Caco-2 (cell line): ENCODE data around the gene STX8. TPM values are rescaled to one million over a fixed set of nuclear protein-coding genes. Genes with fewer than 3 reads are reported as not detected.
"Not testable (repeated sequence)": the region's sequence is repeated elsewhere in the genome, so short reads cannot be mapped to it uniquely, and the experiment has no call there.

Experiments used
- BruUV-seq: library from RNA; stranded (reverse); fragments of 400-500 nt; replicated peaks from 2 replicates; lab custom pipeline; 2021; lab: Mats Ljungman, UMichigan
- CTCF ChIA-PET: fragments of 300-600 bp; sonication (Branson Sonifier 250); formaldehyde crosslinking; loops from one replicate; lab custom pipeline; 2022; ENCODE audit warnings: antibody characterized with exemption; lab: Charles Lee
- POLR2A ChIA-PET: fragments of 300-600 bp; sonication (Branson Sonifier 250); formaldehyde crosslinking; loops from one replicate; lab custom pipeline; 2022; ENCODE audit warnings: antibody characterized with exemption; lab: Charles Lee
- DNase-seq, 2 experiments: peaks; one replicate each; pipeline versions ENCODE4 v3.0.0 to v3.0.0-alpha.2; 2020 to 2022
- H3K27me3 ChIP-seq: replicated peaks from 2 replicates; pipeline ENCODE4 v1.6.0; 2011; ENCODE audit warnings: low read length; ENCODE audit not compliant: control insufficient read depth, insufficient read depth
- H3K36me3 ChIP-seq: 2 replicates; pipeline ENCODE4 v1.5.1; 2011; ENCODE audit warnings: low read length; ENCODE audit not compliant: control insufficient read depth, insufficient read depth
- H3K4me1 ChIP-seq: fragments of 250-450 bp; sonication (Bioruptor Pico); 2 replicates; pipeline ENCODE4 v1.5.1; 2020; ENCODE audit warnings: mild to moderate bottlenecking
- H3K4me3 ChIP-seq: 2 replicates; pipeline ENCODE4 v1.5.1; 2011; ENCODE audit warnings: low read depth, mild to moderate bottlenecking, control low read depth, low read length
- H3K9me3 ChIP-seq: fragments of 250-450 bp; sonication (Bioruptor Pico); 2 replicates; pipeline ENCODE4 v1.5.1; 2020; ENCODE audit warnings: mild to moderate bottlenecking, moderate library complexity
- H3K27ac Mint-ChIP-seq: one replicate; pipeline ENCODE4 v1.8.0; 2022; ENCODE audit warnings: mixed read lengths; ENCODE audit not compliant: unreplicated experiment
- H3K27me3 Mint-ChIP-seq: one replicate; pipeline ENCODE4 v1.8.0; 2022; ENCODE audit warnings: mixed read lengths; ENCODE audit not compliant: insufficient read depth, unreplicated experiment
- H3K36me3 Mint-ChIP-seq: one replicate; pipeline ENCODE4 v1.8.0; 2022; ENCODE audit warnings: mild to moderate bottlenecking, mixed read lengths; ENCODE audit not compliant: insufficient read depth, unreplicated experiment
- H3K4me1 Mint-ChIP-seq: one replicate; pipeline ENCODE4 v1.8.0; 2022; ENCODE audit warnings: low read depth, mixed read lengths; ENCODE audit not compliant: unreplicated experiment
- H3K4me3 Mint-ChIP-seq: one replicate; pipeline ENCODE4 v1.8.0; 2022; ENCODE audit warnings: mild to moderate bottlenecking, moderate library complexity, mixed read lengths; ENCODE audit not compliant: unreplicated experiment
- H3K9me3 Mint-ChIP-seq: one replicate; pipeline ENCODE4 v1.8.0; 2022; ENCODE audit warnings: mixed read lengths; ENCODE audit not compliant: unreplicated experiment
- intact Hi-C: fragments of 100-400 bp; cut with micrococcal nuclease; formaldehyde crosslinking; loops from one replicate; pipeline ENCODE4 v1.10.0; 2022; ENCODE audit not compliant: unreplicated experiment
- total RNA-seq: library from RNA; stranded (reverse); gene quantifications from 2 replicates; pipeline ENCODE4 v1.2.3, GENCODE V29; 2022
- TF ChIP-seq, protein P1 (sequence below), 2 experiments: fragments of 200-600 bp in 1 of 2; IDR thresholded peaks; 1 replicate in 1 of 2; 2 replicates in 1 of 2; pipeline versions ENCODE4 v1.5.1 to v1.8.0; 2011 to 2022; ENCODE audit warnings: antibody characterized with exemption in 1 of 2, control low read depth in 1 of 2, inconsistent platforms in 1 of 2, low read depth in 1 of 2, low read length in 1 of 2, mild to moderate bottlenecking in 1 of 2, moderate library complexity in 1 of 2; ENCODE audit not compliant: insufficient read depth in 1 of 2, severe bottlenecking in 1 of 2, unreplicated experiment in 1 of 2

Gene STX8
- total RNA-seq, 1 experiment from 2014 or later = 22.6 TPM

DNA sequence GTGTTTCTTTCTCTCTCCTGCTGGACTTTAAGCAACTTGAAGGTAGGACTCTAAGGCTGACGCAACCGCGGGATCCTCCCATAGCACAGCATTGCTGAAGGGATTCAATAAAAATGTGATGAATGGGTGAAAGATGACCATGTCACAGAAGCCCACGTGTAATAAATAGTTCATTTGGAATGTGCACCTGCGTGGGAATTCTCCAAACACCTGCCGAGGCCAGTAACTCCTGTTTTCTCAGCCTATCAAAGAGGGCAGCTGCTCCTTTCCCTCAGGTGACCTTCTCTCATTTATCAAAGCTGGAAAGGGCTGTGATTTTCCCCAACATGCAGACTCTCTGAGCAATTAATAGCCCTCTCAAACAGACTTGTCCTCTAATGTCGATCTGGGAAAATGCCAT, 235.7 kb downstream of the STX8 start:
- no peaks in the 10 kb centered on the region for H3K9me3 ChIP-seq
- POLR2A ChIA-PET = no interaction called here
- Mint-ChIP-seq H3K9me3 (peaks cover 1% of the 10 kb centered on the region), H3K27ac (no peak overlapping the region), H3K4me3 (no peak overlapping the region), H3K36me3 (peaks cover 5% of the 10 kb centered on the region), H3K4me1 (no peaks in the 10 kb centered on the region), H3K27me3 (no peaks in the 10 kb centered on the region)
- no peaks in the 10 kb centered on the region for H3K4me1 ChIP-seq
- peak; percentile 49 to 55 for DNase-seq
- CTCF ChIA-PET = no interaction called here
- no peaks in the 10 kb centered on the region for H3K27me3 ChIP-seq
- H3K36me3 ChIP-seq = no peaks in the 10 kb centered on the region
- TF ChIP-seq, protein P1, sequence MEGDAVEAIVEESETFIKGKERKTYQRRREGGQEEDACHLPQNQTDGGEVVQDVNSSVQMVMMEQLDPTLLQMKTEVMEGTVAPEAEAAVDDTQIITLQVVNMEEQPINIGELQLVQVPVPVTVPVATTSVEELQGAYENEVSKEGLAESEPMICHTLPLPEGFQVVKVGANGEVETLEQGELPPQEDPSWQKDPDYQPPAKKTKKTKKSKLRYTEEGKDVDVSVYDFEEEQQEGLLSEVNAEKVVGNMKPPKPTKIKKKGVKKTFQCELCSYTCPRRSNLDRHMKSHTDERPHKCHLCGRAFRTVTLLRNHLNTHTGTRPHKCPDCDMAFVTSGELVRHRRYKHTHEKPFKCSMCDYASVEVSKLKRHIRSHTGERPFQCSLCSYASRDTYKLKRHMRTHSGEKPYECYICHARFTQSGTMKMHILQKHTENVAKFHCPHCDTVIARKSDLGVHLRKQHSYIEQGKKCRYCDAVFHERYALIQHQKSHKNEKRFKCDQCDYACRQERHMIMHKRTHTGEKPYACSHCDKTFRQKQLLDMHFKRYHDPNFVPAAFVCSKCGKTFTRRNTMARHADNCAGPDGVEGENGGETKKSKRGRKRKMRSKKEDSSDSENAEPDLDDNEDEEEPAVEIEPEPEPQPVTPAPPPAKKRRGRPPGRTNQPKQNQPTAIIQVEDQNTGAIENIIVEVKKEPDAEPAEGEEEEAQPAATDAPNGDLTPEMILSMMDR (IDR thresholded peaks at IDR 0.05; ENCODE audit: insufficient read depth in 1 of 2, low read depth in 1 of 2, low read length in 1 of 2, severe bottlenecking in 1 of 2, unreplicated experiment in 1 of 2) = no peak
- no TSS peak for BruUV-seq
- no peak overlapping the region for H3K4me3 ChIP-seq
- intact Hi-C loops = no loop called here

DNA sequence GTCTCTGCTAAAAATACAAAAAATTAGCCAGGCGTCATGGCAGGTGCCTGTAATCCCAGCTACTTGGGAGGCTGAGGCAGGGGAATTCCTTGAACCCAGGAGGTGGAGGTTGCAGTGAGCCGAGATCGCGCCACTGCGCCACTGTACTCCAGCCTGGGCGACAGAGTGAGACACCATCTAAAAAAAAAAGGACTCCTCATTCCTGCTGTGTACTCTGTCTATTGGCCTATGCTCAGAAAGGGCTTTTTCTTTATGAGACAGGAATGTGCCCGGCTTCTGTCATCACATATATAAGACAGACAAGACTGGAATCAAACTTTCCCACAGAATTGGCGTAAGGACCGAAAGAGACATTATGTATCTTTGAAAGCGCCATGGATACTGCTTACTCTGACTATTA, 236.1 kb downstream of the STX8 start:
- H3K36me3 ChIP-seq, POLR2A ChIA-PET, intact Hi-C loops, BruUV-seq, H3K27ac Mint-ChIP-seq, H3K9me3 Mint-ChIP-seq, H3K27me3 Mint-ChIP-seq, H3K4me3 ChIP-seq, CTCF ChIA-PET, DNase-seq, H3K4me1 Mint-ChIP-seq, H3K9me3 ChIP-seq, H3K27me3 ChIP-seq, H3K4me3 Mint-ChIP-seq, H3K4me1 ChIP-seq, H3K36me3 Mint-ChIP-seq: not testable (repeated sequence)

DNA sequence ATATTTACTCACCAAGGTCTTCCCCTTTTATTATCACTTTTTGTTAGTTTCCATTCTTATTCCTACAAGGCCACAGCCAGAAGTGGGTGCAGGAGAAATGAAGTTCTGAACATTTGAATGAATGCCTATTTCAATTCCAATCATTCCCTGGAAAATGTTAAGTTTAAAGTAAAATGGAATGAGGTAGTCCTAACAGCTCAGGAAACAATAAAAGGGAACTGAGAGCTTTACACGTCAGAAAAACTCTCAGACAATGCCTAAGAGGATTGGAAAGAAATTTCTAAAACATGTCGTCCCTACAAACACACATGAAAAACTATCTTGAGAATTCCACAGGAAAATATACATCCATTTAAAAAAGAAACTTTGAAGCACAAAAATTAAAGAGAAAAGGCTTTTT, 238.8 kb downstream of the STX8 start:
- Histone ChIP-seq H3K9me3 (no peaks in the 10 kb centered on the region), H3K4me3 (no peak overlapping the region), H3K4me1 (no peaks in the 10 kb centered on the region), H3K36me3 (no peaks in the 10 kb centered on the region), H3K27me3 (no peaks in the 10 kb centered on the region)
- H3K4me3 Mint-ChIP-seq = no peak overlapping the region
- peaks cover under 1% of the 10 kb centered on the region for H3K4me1 Mint-ChIP-seq
- no peak overlapping the region for H3K27ac Mint-ChIP-seq
- ChIA-PET CTCF (no interaction called here), POLR2A (no interaction called here)
- TF ChIP-seq, protein P1 (IDR thresholded peaks at IDR 0.05; ENCODE audit: insufficient read depth in 1 of 2, low read depth in 1 of 2, low read length in 1 of 2, severe bottlenecking in 1 of 2, unreplicated experiment in 1 of 2) = no peak
- DNase-seq = no peak
- H3K9me3 Mint-ChIP-seq = peaks cover 8% of the 10 kb centered on the region
- intact Hi-C loops = no loop called here
- no TSS peak for BruUV-seq
- no peaks in the 10 kb centered on the region for H3K27me3 Mint-ChIP-seq
- peaks cover 5% of the 10 kb centered on the region for H3K36me3 Mint-ChIP-seq
